BLaER1 treated with 17β-estradiol and CSF1 and Interleukin-3, amounts not matched to agents 10 nM and 100 nM (cell line): Measurements from ENCODE around the gene CERS1.
"Not testable (repeated sequence)": the region's sequence is repeated elsewhere in the genome, so short reads cannot be mapped to it uniquely, and the experiment has no call there.

ENCODE experiments used
- H3K27ac ChIP-seq, 11 experiments: shearing (Covaris generic); formaldehyde crosslinking; 2 replicates each; pipeline ENCODE4 v1.8.1; 2022
- H3K27me3 ChIP-seq, 11 experiments: shearing (Covaris generic); formaldehyde crosslinking; 2 replicates each; pipeline ENCODE4 v1.8.1; 2022
- H3K36me3 ChIP-seq, 11 experiments: shearing (Covaris generic); formaldehyde crosslinking; 2 replicates each; pipeline ENCODE4 v1.8.1; 2022
- H3K4me1 ChIP-seq, 10 experiments: shearing (Covaris generic); formaldehyde crosslinking; 2 replicates each; pipeline ENCODE4 v1.8.1; 2022
- H3K4me2 ChIP-seq, 11 experiments: shearing (Covaris generic); formaldehyde crosslinking; 2 replicates each; pipeline ENCODE4 v1.8.1; 2022
- H3K4me3 ChIP-seq, 10 experiments: shearing (Covaris generic); formaldehyde crosslinking; 2 replicates each; pipeline ENCODE4 v1.8.1; 2022
- H3K9ac ChIP-seq, 11 experiments: shearing (Covaris generic); formaldehyde crosslinking; 2 replicates each; pipeline ENCODE4 v1.8.1; 2022
- H3K9me3 ChIP-seq, 11 experiments: shearing (Covaris generic); formaldehyde crosslinking; replicated peaks in 1 of 11; 2 replicates each; pipeline ENCODE4 v1.8.1; 2022
- H4K20me1 ChIP-seq, 11 experiments: shearing (Covaris generic); formaldehyde crosslinking; 2 replicates each; pipeline ENCODE4 v1.8.1; 2022
- Cebpa-rat ChIP-seq, 11 experiments: shearing (Covaris generic); IDR thresholded peaks; 2 replicates each; pipeline ENCODE4 v1.8.1; 2022

The CERS1 gene

GRCh38 chr19:18904334-18905057, 8.5 kb upstream of the CERS1 start:
- no peak for TF ChIP-seq Cebpa-rat (IDR thresholded peaks at IDR 0.05)
- Histone ChIP-seq H3K36me3 (peaks cover 66 to 97% (median 88%) of the 10 kb centered on the region in 11 experiments), H3K4me3 (no peak overlapping the region)

GRCh38 chr19:18903156-18904037, 7.4 kb upstream of the CERS1 start:
- Histone ChIP-seq H3K9ac (0 out of 22 replicates have a peak overlapping the region, but pooled peaks of 1 of the 11 experiments have one; percentile 17), H3K9me3 (no peaks in the 10 kb centered on the region), H3K36me3 (peaks cover 66 to 97% (median 87%) of the 10 kb centered on the region in 11 experiments), H4K20me1 (peaks cover 6 to 92% (median 61%) of the 10 kb centered on the region in 11 experiments; a peak in 17 of 22 replicates), H3K4me2 (peak overlapping the region in 6 of 11 experiments; percentile 12 to 38 (median 34); a peak in 3 of 22 replicates), H3K4me1 (peaks cover 0 to 15% (median 8%) of the 10 kb centered on the region in 10 experiments; a peak in 11 of 20 replicates), H3K27me3 (peaks cover 0 to 2% (median 0%) of the 10 kb centered on the region in 11 experiments; a peak in 3 of 22 replicates), H3K4me3 (no peak overlapping the region), H3K27ac (no peak overlapping the region)
- no peak for TF ChIP-seq Cebpa-rat (IDR thresholded peaks at IDR 0.05)

More at GRCh38 chr19:18904334-18905057, 8.5 kb upstream of the CERS1 start:
- H3K4me1 ChIP-seq: peaks cover 0 to 15% (median 8%) of the 10 kb centered on the region in 10 experiments; a peak in 11 of 20 replicates
- H3K4me2 ChIP-seq: no peak overlapping the region
- no peaks in the 10 kb centered on the region for H3K27me3 ChIP-seq
- H3K27ac ChIP-seq: no peak overlapping the region
- H3K9ac ChIP-seq: no peak overlapping the region; a peak in 1 of 22 replicates
- H4K20me1 ChIP-seq: peaks cover 6 to 92% (median 60%) of the 10 kb centered on the region in 11 experiments; a peak in 19 of 22 replicates
- H3K9me3 ChIP-seq: no peaks in the 10 kb centered on the region

- H3K4me2 ChIP-seq: peak overlapping the region in 5 of 11 experiments; percentile 12 to 38 (median 37); a peak in 3 of 22 replicates
- H3K27ac ChIP-seq: not testable (repeated sequence)
- peaks cover 61 to 90% (median 80%) of the 10 kb centered on the region in 11 experiments for H3K36me3 ChIP-seq
Measured at GRCh38 chr19:18902519-18902918, 6.6 kb upstream of the CERS1 start.

GRCh38 chr19:18901491-18901890, 5.5 kb upstream of the CERS1 start:
- peaks cover 0 to 14% (median 8%) of the 10 kb centered on the region in 10 experiments; a peak in 12 of 20 replicates for H3K4me1 ChIP-seq
- H3K36me3 ChIP-seq: peaks cover 51 to 79% (median 69%) of the 10 kb centered on the region in 11 experiments
- H4K20me1 ChIP-seq: peaks cover 17 to 92% (median 59%) of the 10 kb centered on the region in 11 experiments; a peak in 18 of 22 replicates
- H3K9ac ChIP-seq: no peak overlapping the region
- H3K27me3 ChIP-seq: peaks cover 13 to 21% (median 17%) of the 10 kb centered on the region in 11 experiments
- no peak for TF ChIP-seq Cebpa-rat (IDR thresholded peaks at IDR 0.05)
- no peaks in the 10 kb centered on the region for H3K9me3 ChIP-seq
- no peak overlapping the region for H3K4me3 ChIP-seq
- H3K4me2 ChIP-seq: no peak overlapping the region
- no peak overlapping the region for H3K27ac ChIP-seq

More at GRCh38 chr19:18902519-18902918, 6.6 kb upstream of the CERS1 start:
- H3K4me3 ChIP-seq, H3K9me3 ChIP-seq, H3K9ac ChIP-seq: not testable (repeated sequence)
- H3K4me1 ChIP-seq: peaks cover 0 to 15% (median 8%) of the 10 kb centered on the region in 10 experiments; a peak in 11 of 20 replicates
- H4K20me1 ChIP-seq: peaks cover 7 to 92% (median 62%) of the 10 kb centered on the region in 11 experiments; a peak in 17 of 22 replicates
- peaks cover 2 to 11% (median 7%) of the 10 kb centered on the region in 11 experiments for H3K27me3 ChIP-seq

GRCh38 chr19:18900700-18901481, 4.9 kb upstream of the CERS1 start:
- Histone ChIP-seq H3K27me3 (peaks cover 19 to 27% (median 23%) of the 10 kb centered on the region in 11 experiments), H4K20me1 (peaks cover 19 to 90% (median 54%) of the 10 kb centered on the region in 11 experiments; a peak in 18 of 22 replicates), H3K36me3 (peaks cover 45 to 73% (median 63%) of the 10 kb centered on the region in 11 experiments), H3K9me3 (no peaks in the 10 kb centered on the region), H3K4me2 (no peak overlapping the region), H3K27ac (no peak overlapping the region), H3K4me1 (peaks cover 0 to 12% (median 9%) of the 10 kb centered on the region in 10 experiments; a peak in 17 of 20 replicates), H3K9ac (no peak overlapping the region), H3K4me3 (no peak overlapping the region)
- TF ChIP-seq Cebpa-rat (IDR thresholded peaks at IDR 0.05): no peak

- Histone ChIP-seq H3K4me2 (no peak overlapping the region), H3K4me3 (no peak overlapping the region), H3K36me3 (peaks cover 35 to 63% (median 53%) of the 10 kb centered on the region in 11 experiments), H4K20me1 (peaks cover 14 to 90% (median 55%) of the 10 kb centered on the region in 11 experiments; a peak in 19 of 22 replicates), H3K4me1 (peaks cover 10 to 21% (median 17%) of the 10 kb centered on the region in 10 experiments; a peak in 18 of 20 replicates), H3K9ac (no peak overlapping the region), H3K27ac (no peak overlapping the region), H3K9me3 (no peaks in the 10 kb centered on the region), H3K27me3 (peaks cover 29 to 37% (median 33%) of the 10 kb centered on the region in 11 experiments)
- no peak for TF ChIP-seq Cebpa-rat (IDR thresholded peaks at IDR 0.05)
Measured at GRCh38 chr19:18899624-18900560, 3.9 kb upstream of the CERS1 start.

GRCh38 chr19:18898607-18899408, 2.9 kb upstream of the CERS1 start:
- no peak overlapping the region for H3K27ac ChIP-seq
- H3K4me1 ChIP-seq: peaks cover 17 to 32% (median 27%) of the 10 kb centered on the region in 10 experiments; a peak in 18 of 20 replicates
- peaks cover 39 to 48% (median 44%) of the 10 kb centered on the region in 11 experiments for H3K27me3 ChIP-seq
- H3K9ac ChIP-seq: no peak overlapping the region
- H4K20me1 ChIP-seq: peaks cover 14 to 87% (median 62%) of the 10 kb centered on the region in 11 experiments; a peak in 19 of 22 replicates
- H3K36me3 ChIP-seq: peaks cover 30 to 52% (median 42%) of the 10 kb centered on the region in 11 experiments
- no peaks in the 10 kb centered on the region for H3K9me3 ChIP-seq
- H3K4me2 ChIP-seq: no peak overlapping the region
- H3K4me3 ChIP-seq: no peak overlapping the region
- TF ChIP-seq Cebpa-rat (IDR thresholded peaks at IDR 0.05): no peak
